ENCODE measurements around the gene MYBBP1A. TPM values are rescaled to one million over a fixed set of nuclear protein-coding genes. Genes with fewer than 3 reads are reported as not detected.

MYBBP1A gene
- total and polyA plus RNA-seq, 2 experiments from 2014 or later, result 23.7 to 44.1 TPM

- H3K9me3 ChIP-seq (ENCODE audit: low read depth), result no peaks in the 10 kb centered on the region
- no peak for DNase-seq (ENCODE audit: low spot score)
- no peak overlapping the region for H3K4me2 ChIP-seq
- H3K27me3 ChIP-seq, result no peaks in the 10 kb centered on the region
- no peaks in the 10 kb centered on the region for H3K36me3 ChIP-seq (replicated peaks; ENCODE audit: insufficient read depth, low read depth)
- no peaks in the 10 kb centered on the region for H3K9me2 ChIP-seq (replicated peaks; ENCODE audit: insufficient read depth)
- no peak overlapping the region for H2AFZ ChIP-seq
- TF ChIP-seq EZH2 (IDR thresholded peaks at IDR 0.05; ENCODE audit: borderline replicate concordance) (no peak), EZH2phosphoT487 (IDR thresholded peaks at IDR 0.05; ENCODE audit: low read depth, severe bottlenecking, unreplicated experiment) (no peak)
- TF ChIP-seq, protein P1, sequence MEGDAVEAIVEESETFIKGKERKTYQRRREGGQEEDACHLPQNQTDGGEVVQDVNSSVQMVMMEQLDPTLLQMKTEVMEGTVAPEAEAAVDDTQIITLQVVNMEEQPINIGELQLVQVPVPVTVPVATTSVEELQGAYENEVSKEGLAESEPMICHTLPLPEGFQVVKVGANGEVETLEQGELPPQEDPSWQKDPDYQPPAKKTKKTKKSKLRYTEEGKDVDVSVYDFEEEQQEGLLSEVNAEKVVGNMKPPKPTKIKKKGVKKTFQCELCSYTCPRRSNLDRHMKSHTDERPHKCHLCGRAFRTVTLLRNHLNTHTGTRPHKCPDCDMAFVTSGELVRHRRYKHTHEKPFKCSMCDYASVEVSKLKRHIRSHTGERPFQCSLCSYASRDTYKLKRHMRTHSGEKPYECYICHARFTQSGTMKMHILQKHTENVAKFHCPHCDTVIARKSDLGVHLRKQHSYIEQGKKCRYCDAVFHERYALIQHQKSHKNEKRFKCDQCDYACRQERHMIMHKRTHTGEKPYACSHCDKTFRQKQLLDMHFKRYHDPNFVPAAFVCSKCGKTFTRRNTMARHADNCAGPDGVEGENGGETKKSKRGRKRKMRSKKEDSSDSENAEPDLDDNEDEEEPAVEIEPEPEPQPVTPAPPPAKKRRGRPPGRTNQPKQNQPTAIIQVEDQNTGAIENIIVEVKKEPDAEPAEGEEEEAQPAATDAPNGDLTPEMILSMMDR (IDR thresholded peaks at IDR 0.05; ENCODE audit: poor library complexity), result no peak
- no peak overlapping the region for H3K27ac ChIP-seq
- H3K79me2 ChIP-seq, result peaks cover 5% of the 10 kb centered on the region
- H4K20me1 ChIP-seq (ENCODE audit: insufficient read depth, poor library complexity, severe bottlenecking), result no peaks in the 10 kb centered on the region
- H3K4me3 ChIP-seq, result no peak overlapping the region
- H3K4me1 ChIP-seq (ENCODE audit: insufficient read depth), result peaks cover 5% of the 10 kb centered on the region
- 98% methylated on average over 5 of the region's 5 CpGs for WGBS (ENCODE audit: low lambda C conversion rate, missing lambda C conversion rate)
Measured at GRCh38 chr17:4559966-4560365, 4.8 kb upstream of the MYBBP1A start.

DNA sequence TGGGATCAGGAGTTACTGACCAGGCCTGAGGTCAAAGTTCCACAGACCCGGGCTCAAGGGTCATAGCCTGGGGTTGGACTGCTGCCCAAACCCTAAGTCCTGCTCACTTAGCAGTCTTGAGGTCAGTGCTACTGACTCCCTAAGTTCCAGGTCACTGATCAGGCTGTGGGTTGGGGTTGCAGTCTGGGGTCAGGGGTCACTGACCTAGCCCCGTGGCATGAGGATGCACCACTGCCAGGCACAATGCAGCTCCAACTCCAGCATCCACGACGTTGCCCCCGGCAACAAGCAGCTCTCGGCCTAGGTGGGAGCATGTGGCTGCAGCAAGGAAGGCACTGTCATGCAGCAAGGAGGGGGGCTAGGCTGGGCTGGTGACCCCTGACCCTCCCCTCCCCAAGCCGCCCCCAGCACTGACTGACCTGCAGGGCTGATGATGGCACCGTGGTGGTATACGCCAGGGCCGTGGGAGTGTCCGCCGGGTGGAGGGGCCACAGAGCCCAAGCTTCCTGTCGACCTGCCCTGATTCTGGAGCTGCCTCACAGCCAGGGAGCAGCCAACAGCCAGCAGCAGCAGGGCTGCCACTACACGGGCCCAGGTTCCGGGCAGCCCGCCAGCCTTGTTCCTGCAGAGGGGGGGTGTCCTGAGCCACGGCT, 4.1 kb upstream of the MYBBP1A start:
- WGBS (ENCODE audit: low lambda C conversion rate, missing lambda C conversion rate), result 86% methylated on average over 17 of the region's 17 CpGs
- H3K36me3 ChIP-seq (replicated peaks; ENCODE audit: insufficient read depth, low read depth), result no peaks in the 10 kb centered on the region
- H4K20me1 ChIP-seq (ENCODE audit: insufficient read depth, poor library complexity, severe bottlenecking), result no peaks in the 10 kb centered on the region
- no peaks in the 10 kb centered on the region for H3K9me2 ChIP-seq (replicated peaks; ENCODE audit: insufficient read depth)
- peaks cover 12% of the 10 kb centered on the region for H3K79me2 ChIP-seq
- peaks cover 9% of the 10 kb centered on the region for H3K4me1 ChIP-seq (ENCODE audit: insufficient read depth)
- H3K4me2 ChIP-seq, result no peak overlapping the region
- no peak overlapping the region for H3K4me3 ChIP-seq
- H3K27me3 ChIP-seq, result no peaks in the 10 kb centered on the region
- no peak for DNase-seq (ENCODE audit: low spot score)
- H3K9me3 ChIP-seq (ENCODE audit: low read depth), result no peaks in the 10 kb centered on the region
- TF ChIP-seq EZH2 (IDR thresholded peaks at IDR 0.05; ENCODE audit: borderline replicate concordance) (no peak), EZH2phosphoT487 (IDR thresholded peaks at IDR 0.05; ENCODE audit: low read depth, severe bottlenecking, unreplicated experiment) (no peak)
- TF ChIP-seq, protein P1 (IDR thresholded peaks at IDR 0.05; ENCODE audit: poor library complexity), result no peak
- no peak overlapping the region for H2AFZ ChIP-seq
- no peak overlapping the region for H3K27ac ChIP-seq

DNA sequence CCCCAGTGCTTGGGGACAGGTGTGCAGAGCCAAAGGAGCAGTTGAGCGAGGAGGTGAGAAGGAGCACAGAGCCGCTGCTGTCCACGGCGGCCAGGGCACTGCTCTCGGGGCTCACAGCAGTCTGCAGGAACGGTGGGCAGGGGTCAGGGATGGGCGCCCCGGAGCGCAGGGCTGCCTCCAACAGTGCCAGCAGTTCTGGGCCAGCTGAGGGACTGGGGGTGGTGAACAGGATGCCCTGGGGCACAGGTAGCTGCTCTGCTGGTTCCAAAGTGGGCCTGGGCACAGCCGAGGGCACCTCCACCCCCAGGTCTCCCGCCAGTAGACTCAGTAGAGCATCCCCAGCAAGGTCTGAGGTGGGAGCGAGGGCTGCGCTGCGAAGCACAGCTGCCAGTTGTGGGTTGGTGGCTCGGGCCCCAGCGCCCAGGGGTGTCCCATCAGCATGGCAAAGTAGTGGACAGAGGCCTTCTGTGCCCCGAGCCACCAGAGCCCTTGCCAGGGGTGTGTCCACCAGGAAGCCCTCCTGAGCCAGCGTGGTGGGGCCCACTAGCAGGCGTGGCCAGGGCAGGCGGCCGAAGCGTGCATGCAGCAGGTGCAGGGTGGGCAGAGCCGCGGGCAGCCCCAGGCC, 3.3 kb upstream of the MYBBP1A start:
- H3K27me3 ChIP-seq, result no peaks in the 10 kb centered on the region
- no peaks in the 10 kb centered on the region for H3K36me3 ChIP-seq (replicated peaks; ENCODE audit: insufficient read depth, low read depth)
- 91% methylated on average over 22 of the region's 24 CpGs for WGBS (ENCODE audit: low lambda C conversion rate, missing lambda C conversion rate)
- H2AFZ ChIP-seq, result no peak overlapping the region
- peaks cover 14% of the 10 kb centered on the region for H3K4me1 ChIP-seq (ENCODE audit: insufficient read depth)
- H3K4me2 ChIP-seq, result no peak overlapping the region
- no peak overlapping the region for H3K4me3 ChIP-seq
- no peaks in the 10 kb centered on the region for H3K9me2 ChIP-seq (replicated peaks; ENCODE audit: insufficient read depth)
- no peaks in the 10 kb centered on the region for H4K20me1 ChIP-seq (ENCODE audit: insufficient read depth, poor library complexity, severe bottlenecking)
- H3K79me2 ChIP-seq, result peaks cover 20% of the 10 kb centered on the region
- no peak for TF ChIP-seq EZH2 (IDR thresholded peaks at IDR 0.05; ENCODE audit: borderline replicate concordance)
- no peak for TF ChIP-seq EZH2phosphoT487 (IDR thresholded peaks at IDR 0.05; ENCODE audit: low read depth, severe bottlenecking, unreplicated experiment)
- TF ChIP-seq, protein P1 (IDR thresholded peaks at IDR 0.05; ENCODE audit: poor library complexity), result no peak
- no peak for DNase-seq (ENCODE audit: low spot score)
- H3K9me3 ChIP-seq (ENCODE audit: low read depth), result no peaks in the 10 kb centered on the region
- H3K27ac ChIP-seq, result no peak overlapping the region

Measured in hepatocyte (in vitro differentiated cells).